ENCODE data around the gene TRIM9. TPM values are rescaled to one million over a fixed set of nuclear protein-coding genes. Genes with fewer than 3 reads are reported as not detected.

The TRIM9 gene
- total and polyA plus RNA-seq, 2 donors (not counting 3 experiments of a cell fraction or from before 2014, with no cell fraction given): not detected

GRCh38 chr14:51024377-51024776 is 70.5 kb downstream of the TRIM9 start:
- intact Hi-C loops (cut with micrococcal nuclease): no loop called here
- Histone ChIP-seq H2AFZ (ENCODE audit: low read depth, low read length) (no peak overlapping the region), H3K27ac (ENCODE audit: insufficient read depth, low read depth, low read length) (no peak overlapping the region), H4K20me1 (replicated peaks; ENCODE audit: control insufficient read depth, extremely low read depth, insufficient read depth, low read length) (no peaks in the 10 kb centered on the region), H3K4me1 (ENCODE audit: control insufficient read depth, extremely low read depth, insufficient read depth, low read length) (no peaks in the 10 kb centered on the region), H3K9me3 (replicated peaks; ENCODE audit: control insufficient read depth, insufficient read depth, low read length) (no peaks in the 10 kb centered on the region), H3K27me3 (ENCODE audit: control insufficient read depth in 2 of 2, insufficient read depth in 2 of 2, low read length in 2 of 2) (peaks cover 9 to 14% of the 10 kb centered on the region in 2 experiments), H3K36me3 (ENCODE audit: control insufficient read depth in 2 of 2, extremely low read depth in 1 of 2, insufficient read depth in 2 of 2, low read length in 2 of 2) (no peaks in the 10 kb centered on the region), H3K9ac (replicated peaks; ENCODE audit: extremely low read depth, insufficient read depth, low read length) (no peak overlapping the region), H3K4me3 (replicated peaks in 1 of 3; ENCODE audit: insufficient read depth in 1 of 3, low read depth in 1 of 3, low read length in 3 of 3) (no peak overlapping the region), H3K79me2 (ENCODE audit: control insufficient read depth, insufficient read depth, low read length) (no peaks in the 10 kb centered on the region), H3K4me2 (ENCODE audit: insufficient read depth, low read length) (no peak overlapping the region), H3K9me1 (replicated peaks; ENCODE audit: control insufficient read depth, extremely low read depth, insufficient read depth, low read length) (no peaks in the 10 kb centered on the region)
- ChIA-PET CTCF (no interaction called here), POLR2A (no interaction called here)
- BruUV-seq (replicated peaks): no TSS peak
- TF ChIP-seq GATA2 (IDR thresholded peaks at IDR 0.05; ENCODE audit: insufficient read depth, insufficient read length, low read depth, low read length) (no peak), JUN (IDR thresholded peaks at IDR 0.05; ENCODE audit: borderline replicate concordance, insufficient read depth, insufficient read length, low read depth) (no peak), CTCF (IDR thresholded peaks at IDR 0.05; ENCODE audit: extremely low read depth in 1 of 2, insufficient read depth in 1 of 2, low read depth in 1 of 2, low read length in 2 of 2) (no peak), MYC (IDR thresholded peaks at IDR 0.05; ENCODE audit: low read depth, low read length) (no peak), FOS (IDR thresholded peaks at IDR 0.05; ENCODE audit: borderline replicate concordance, insufficient read depth, low read length) (no peak), POLR2AphosphoS5 (IDR thresholded peaks at IDR 0.05; ENCODE audit: insufficient read depth, low read depth, low read length) (no peak), EZH2 (IDR thresholded peaks at IDR 0.05; ENCODE audit: borderline replicate concordance, low read depth, low read length, severe bottlenecking) (no peak), POLR2A (IDR thresholded peaks at IDR 0.05; ENCODE audit: low read depth, low read length) (no peak)
- TF ChIP-seq, protein P1, sequence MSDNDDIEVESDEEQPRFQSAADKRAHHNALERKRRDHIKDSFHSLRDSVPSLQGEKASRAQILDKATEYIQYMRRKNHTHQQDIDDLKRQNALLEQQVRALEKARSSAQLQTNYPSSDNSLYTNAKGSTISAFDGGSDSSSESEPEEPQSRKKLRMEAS (IDR thresholded peaks at IDR 0.05; ENCODE audit: insufficient read depth, insufficient read length): no peak
- DNase-seq (ENCODE audit: low read depth, low spot score): no peak
- dilution Hi-C loops (cut with MboI; ENCODE audit: extremely low pct_ligation_motif_present, low sequenced_read_pairs): no loop called here
- FAIRE-seq: no peak

All from endothelial cell of umbilical vein (primary cell).